Measurements from ENCODE around the gene TLE7.

The TLE7 gene

GRCh38 chr16:71412270-71413160 is 29.3 kb downstream of the TLE7 start:
- H3K4me3 ChIP-seq (replicated peaks; ENCODE audit: low read depth, low read length) = no peak overlapping the region

GRCh38 chr16:71410146-71410545 is 31.7 kb downstream of the TLE7 start:
- no peak for TF ChIP-seq CTCF (IDR thresholded peaks at IDR 0.05; ENCODE audit: low read depth, low read length, missing control alignments)
- no peak overlapping the region for H3K4me3 ChIP-seq (replicated peaks; ENCODE audit: low read depth, low read length)
- DNase-seq (ENCODE audit: extremely low read depth, low read depth) = no peak

More at GRCh38 chr16:71412270-71413160, 29.3 kb downstream of the TLE7 start:
- peak; percentile 46 for DNase-seq (ENCODE audit: extremely low read depth, low read depth)
- peak; percentile 81 for TF ChIP-seq CTCF (IDR thresholded peaks at IDR 0.05; ENCODE audit: low read depth, low read length, missing control alignments)

- H3K4me3 ChIP-seq (replicated peaks; ENCODE audit: low read depth, low read length) = no peak overlapping the region
- no peak for TF ChIP-seq CTCF (IDR thresholded peaks at IDR 0.05; ENCODE audit: low read depth, low read length, missing control alignments)
- no peak for DNase-seq (ENCODE audit: extremely low read depth, low read depth)
Measured at GRCh38 chr16:71409011-71409775, 32.7 kb downstream of the TLE7 start.

GRCh38 chr16:71408536-71408935 is 33.3 kb downstream of the TLE7 start:
- no peak overlapping the region for H3K4me3 ChIP-seq (replicated peaks; ENCODE audit: low read depth, low read length)
- TF ChIP-seq CTCF (IDR thresholded peaks at IDR 0.05; ENCODE audit: low read depth, low read length, missing control alignments) = no peak
- no peak for DNase-seq (ENCODE audit: extremely low read depth, low read depth)

DNA sequence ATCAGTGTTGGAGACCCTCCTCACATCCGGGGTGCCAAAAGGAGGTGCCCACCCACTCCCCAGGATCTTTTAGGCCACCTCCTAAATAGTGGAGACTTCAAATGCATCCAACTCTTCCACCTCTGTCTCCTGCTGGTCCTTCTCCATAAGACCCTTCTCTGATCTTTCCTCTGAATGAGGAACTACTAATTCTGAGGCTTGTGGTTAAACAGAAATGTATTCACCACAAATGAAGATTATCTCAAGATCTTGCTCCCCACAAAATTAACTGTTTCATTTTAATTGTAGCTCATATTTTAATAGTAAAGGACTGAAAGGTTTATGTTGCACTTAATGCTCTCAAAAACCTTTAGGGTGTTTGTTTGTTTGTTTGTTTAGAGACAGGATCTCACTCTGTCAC is 34.1 kb downstream of the TLE7 start:
- no peak for TF ChIP-seq CTCF (IDR thresholded peaks at IDR 0.05; ENCODE audit: low read depth, low read length, missing control alignments)
- DNase-seq (ENCODE audit: extremely low read depth, low read depth) = no peak
- H3K4me3 ChIP-seq (replicated peaks; ENCODE audit: low read depth, low read length) = no peak overlapping the region

DNA sequence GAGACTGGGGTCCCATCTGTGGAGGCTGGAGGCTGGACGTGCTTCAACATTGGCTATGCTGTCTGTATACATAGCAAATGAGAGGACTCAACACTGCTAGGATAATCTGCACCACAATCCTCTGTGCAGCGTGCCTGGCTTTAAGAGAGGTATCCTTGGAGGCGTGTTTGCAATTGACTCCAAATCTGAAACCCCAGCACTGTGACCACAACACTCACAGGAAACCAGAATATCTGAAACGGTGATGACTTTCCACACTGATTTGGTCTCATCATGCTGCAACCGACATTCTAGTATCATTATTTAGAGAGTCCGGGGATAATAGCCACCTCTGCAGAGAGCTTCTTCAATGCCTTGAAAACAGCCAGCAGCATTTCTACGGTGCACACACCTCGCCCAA is 35.1 kb downstream of the TLE7 start:
- no peak overlapping the region for H3K4me3 ChIP-seq (replicated peaks; ENCODE audit: low read depth, low read length)
- TF ChIP-seq CTCF (IDR thresholded peaks at IDR 0.05; ENCODE audit: low read depth, low read length, missing control alignments) = no peak
- DNase-seq (ENCODE audit: extremely low read depth, low read depth) = no peak

Data from HFF-Myc (cell line).